GM18507 (cell line): Measurements from ENCODE around the gene DNPEP.
"Not testable (repeated sequence)": the region's sequence is repeated elsewhere in the genome, so short reads cannot be mapped to it uniquely, and the experiment has no call there.

Source experiments
- DNase-seq: peaks from one replicate; pipeline ENCODE4 v3.0.0; 2011; ENCODE audit warnings: low read depth; ENCODE audit not compliant: insufficient read length; ENCODE audit errors: extremely low spot score
- FAIRE-seq: peaks from 2 replicates; lab custom pipeline; 2011; peaks lifted over from hg19 to GRCh38; lab: Jason Lieb, UNC

Gene DNPEP

GRCh38 chr2:219420687-219421086 lies 33.0 kb upstream of the DNPEP start:
- no peak for DNase-seq
- no peak for FAIRE-seq

GRCh38 chr2:219419331-219420197 lies 31.9 kb upstream of the DNPEP start:
- FAIRE-seq (no peak), DNase-seq (no peak)

GRCh38 chr2:219419012-219419324 lies 31.3 kb upstream of the DNPEP start:
- no peak for FAIRE-seq

GRCh38 chr2:219418155-219419011 lies 30.7 kb upstream of the DNPEP start, which contains the start of gene DES:
DES (plus strand) TSS chr2:219418377; CDS start chr2:219418463, 86 bp downstream.
- no peak for DNase-seq
- FAIRE-seq: no peak

More at GRCh38 chr2:219419012-219419324, 31.3 kb upstream of the DNPEP start:
- no peak for DNase-seq

GRCh38 chr2:219417374-219417773 lies 29.7 kb upstream of the DNPEP start:
- FAIRE-seq (no peak), DNase-seq (no peak)

GRCh38 chr2:219416938-219417337 lies 29.2 kb upstream of the DNPEP start:
- no peak for DNase-seq
- FAIRE-seq: no peak

GRCh38 chr2:219416235-219416602 lies 28.5 kb upstream of the DNPEP start:
- FAIRE-seq: no peak
- DNase-seq: no peak

- FAIRE-seq (no peak), DNase-seq (no peak)
These were observed 28.0 kb upstream of the DNPEP start for GRCh38 chr2:219415580-219416234.

- DNase-seq (no peak), FAIRE-seq (no peak)
These were observed 27.1 kb upstream of the DNPEP start for GRCh38 chr2:219414857-219415256.

- DNase-seq: no peak
- FAIRE-seq: no peak
These were observed 22.7 kb upstream of the DNPEP start for GRCh38 chr2:219410390-219410789.

GRCh38 chr2:219409619-219410018 lies 21.9 kb upstream of the DNPEP start:
- FAIRE-seq: no peak
- no peak for DNase-seq

GRCh38 chr2:219408631-219409030 lies 20.9 kb upstream of the DNPEP start:
- no peak for FAIRE-seq
- no peak for DNase-seq

- DNase-seq: no peak
- FAIRE-seq: no peak
These were observed 20.5 kb upstream of the DNPEP start for GRCh38 chr2:219408204-219408603.

- FAIRE-seq, DNase-seq: not testable (repeated sequence)
These were observed 19.6 kb upstream of the DNPEP start for GRCh38 chr2:219407343-219407742.

- no peak for FAIRE-seq
- no peak for DNase-seq
These were observed 19.1 kb upstream of the DNPEP start for GRCh38 chr2:219406861-219407230.

- DNase-seq (no peak), FAIRE-seq (no peak)
These were observed 18.5 kb upstream of the DNPEP start for GRCh38 chr2:219405958-219406860.

GRCh38 chr2:219405451-219405850 lies 17.7 kb upstream of the DNPEP start:
- DNase-seq (no peak), FAIRE-seq (no peak)

- FAIRE-seq (no peak), DNase-seq (no peak)
These were observed 17.2 kb upstream of the DNPEP start for GRCh38 chr2:219404954-219405353.

GRCh38 chr2:219404291-219404910 lies 16.7 kb upstream of the DNPEP start:
- no peak for DNase-seq

More at GRCh38 chr2:219404291-219404910, 16.7 kb upstream of the DNPEP start:
- FAIRE-seq: no peak
